A549 (cell line): ENCODE measurements around the gene VPS45. TPM values are rescaled to one million over a fixed set of nuclear protein-coding genes. Genes with fewer than 3 reads are reported as not detected.

Source experiments
- ATAC-seq, 2 experiments: fragments of 200-7000 bp in 1 of 2; fragments of >200 bp in 1 of 2; cut with Nextera tagmentation in 1 of 2; cut with Tn5 transposase in 1 of 2; 3 replicates each; pipeline versions ENCODE4 v1.8.0 to v1.9.1; 2018 to 2020; ENCODE audit warnings: mild to moderate bottlenecking in 1 of 2, moderate library complexity in 1 of 2
- CTCF ChIA-PET: fragments of 300-600 bp; sonication (Branson Sonifier 250); formaldehyde crosslinking; extraction: SDS; loops from one replicate; lab custom pipeline; 2021; ENCODE audit warnings: antibody characterized with exemption, inconsistent platforms; lab: Yijun Ruan, JAX
- POLR2A ChIA-PET: fragments of 350-600 bp; formaldehyde crosslinking; extraction: SDS; loops from one replicate; lab custom pipeline; 2021; ENCODE audit warnings: antibody characterized with exemption, inconsistent platforms; lab: Yijun Ruan, JAX
- DNase-seq, 2 experiments: peaks; one replicate each; pipeline versions ENCODE4 v3.0.0 to v3.0.0-alpha.2; 2011 to 2016; ENCODE audit warnings: low read depth in 1 of 2, low spot score in 1 of 2
- FAIRE-seq: peaks from 2 replicates; lab custom pipeline; 2011; peaks lifted over from hg19 to GRCh38; lab: Jason Lieb, UNC
- H3K27ac ChIP-seq, 2 experiments: fragments of >200 bp; sonication (Bioruptor Twin); formaldehyde crosslinking; 3 replicates each; pipeline ENCODE4 v1.5.1; 2016 to 2017
- H3K4me1 ChIP-seq: fragments of >200 bp; sonication (Bioruptor Twin); formaldehyde crosslinking; 3 replicates; pipeline ENCODE4 v1.6.1; 2016
- H3K4me2 ChIP-seq: fragments of >200 bp; sonication (Bioruptor Twin); formaldehyde crosslinking; 3 replicates; pipeline ENCODE4 v1.6.1; 2016
- H3K4me3 ChIP-seq: fragments of >200 bp; sonication (Bioruptor Twin); formaldehyde crosslinking; 3 replicates; pipeline ENCODE4 v1.5.1; 2016
- H3K9me3 ChIP-seq: fragments of >200 bp; sonication (Bioruptor Twin); formaldehyde crosslinking; 3 replicates; pipeline ENCODE4 v1.6.1; 2016
- BHLHE40 ChIP-seq: IDR thresholded peaks from 2 replicates; pipeline ENCODE4 v1.6.1; 2012; ENCODE audit warnings: low read depth, low read length, inconsistent platforms
- CTCF ChIP-seq: fragments of >200 bp; sonication (Bioruptor Twin); formaldehyde crosslinking; IDR thresholded peaks from 3 replicates; pipeline ENCODE4 v1.5.1; 2016
- EHF ChIP-seq: fragments of 250-450 bp; sonication (Bioruptor Pico); IDR thresholded peaks from 2 replicates; pipeline ENCODE4 v1.5.0; 2020; ENCODE audit warnings: mild to moderate bottlenecking
- ELK1 ChIP-seq: fragments of 150-350 bp; IDR thresholded peaks from 2 replicates; pipeline ENCODE4 v1.6.1; 2014; ENCODE audit warnings: low read depth, mild to moderate bottlenecking, low read length
- FOSL2 ChIP-seq, 2 experiments: fragments of 450-650 bp in 1 of 2; fragments of >200 bp in 1 of 2; sonication (Bioruptor Twin) in 1 of 2; formaldehyde crosslinking; IDR thresholded peaks; 2 replicates each; pipeline versions ENCODE4 v1.5.0 to v1.6.1; 2016 to 2020; ENCODE audit warnings: mild to moderate bottlenecking in 1 of 2, moderate library complexity in 1 of 2
- GATA3 ChIP-seq: IDR thresholded peaks from 2 replicates; pipeline ENCODE4 v1.6.1; 2012; ENCODE audit warnings: borderline replicate concordance
- HDAC2 ChIP-seq: fragments of 200-600 bp; sonication (generic); IDR thresholded peaks from 2 replicates; pipeline ENCODE4 v1.6.1; 2016
- HOXB13 ChIP-seq: fragments of 250-450 bp; sonication (Bioruptor Pico); IDR thresholded peaks from 2 replicates; pipeline ENCODE4 v1.5.0; 2020; ENCODE audit warnings: low read depth, mild to moderate bottlenecking, moderate library complexity
- HOXB5 ChIP-seq: fragments of 250-450 bp; sonication (Bioruptor Pico); IDR thresholded peaks from 2 replicates; pipeline ENCODE4 v1.5.0; 2020; ENCODE audit warnings: mild to moderate bottlenecking, moderate library complexity
- JUN ChIP-seq, 2 experiments: fragments of >200 bp; sonication (Bioruptor Twin); formaldehyde crosslinking; IDR thresholded peaks; 2 replicates in 1 of 2; 3 replicates in 1 of 2; pipeline ENCODE4 v1.6.1; 2016 to 2017
- KDM1A ChIP-seq: fragments of 200-600 bp; sonication (generic); IDR thresholded peaks from 2 replicates; pipeline ENCODE4 v1.6.1; 2016; ENCODE audit warnings: low read depth, mild to moderate bottlenecking
- MAX ChIP-seq: IDR thresholded peaks from 2 replicates; pipeline ENCODE4 v1.6.1; 2012
- MYC ChIP-seq: IDR thresholded peaks from 2 replicates; pipeline ENCODE4 v1.6.1; 2012; ENCODE audit warnings: mild to moderate bottlenecking, inconsistent platforms, low read length, improper control_type of control experiment, borderline replicate concordance
- NFE2L2 ChIP-seq: fragments of 150-350 bp; conservative IDR thresholded peaks from 2 replicates; pipeline ENCODE4 v1.6.1; 2014; ENCODE audit warnings: low read length
- NPAS2 ChIP-seq: fragments of 250-450 bp; sonication (Bioruptor Pico); IDR thresholded peaks from 2 replicates; pipeline ENCODE4 v1.8.0; 2022; ENCODE audit warnings: mild to moderate bottlenecking, moderate library complexity, borderline replicate concordance
- NR3C1 ChIP-seq: fragments of >200 bp; sonication (Bioruptor Twin); formaldehyde crosslinking; IDR thresholded peaks from 3 replicates; pipeline ENCODE4 v1.6.1; 2017
- PBX3 ChIP-seq: IDR thresholded peaks from 2 replicates; pipeline ENCODE4 v1.6.1; 2012
- POLR2A ChIP-seq: IDR thresholded peaks from 2 replicates; pipeline ENCODE4 v1.6.1; 2012; ENCODE audit warnings: mild to moderate bottlenecking, low read length
- RAD21 ChIP-seq, 2 experiments: fragments of >200 bp in 1 of 2; sonication (Bioruptor Twin) in 1 of 2; formaldehyde crosslinking in 1 of 2; IDR thresholded peaks in 1 of 2; conservative IDR thresholded peaks in 1 of 2; 2 replicates in 1 of 2; 3 replicates in 1 of 2; pipeline ENCODE4 v1.6.1; 2012 to 2018; ENCODE audit warnings: inconsistent platforms in 1 of 2
- RARB ChIP-seq: fragments of 250-450 bp; sonication (Bioruptor Pico); IDR thresholded peaks from 2 replicates; pipeline ENCODE4 v1.8.0; 2021; ENCODE audit warnings: mild to moderate bottlenecking, moderate library complexity
- RCOR1 ChIP-seq: fragments of 150-350 bp; IDR thresholded peaks from 2 replicates; pipeline ENCODE4 v1.6.1; 2014; ENCODE audit warnings: antibody characterized with exemption, low read length, low read depth
- RNF2 ChIP-seq: fragments of 200-600 bp; sonication (generic); IDR thresholded peaks from 2 replicates; pipeline ENCODE4 v1.6.1; 2016; ENCODE audit warnings: low read depth, mild to moderate bottlenecking, antibody characterized with exemption, moderate library complexity, borderline replicate concordance
- TFCP2L1 ChIP-seq: fragments of 250-450 bp; sonication (Bioruptor Pico); IDR thresholded peaks from 2 replicates; pipeline ENCODE4 v1.5.0; 2021; ENCODE audit warnings: mild to moderate bottlenecking
- USF2 ChIP-seq: fragments of 450-650 bp; IDR thresholded peaks from 2 replicates; pipeline ENCODE4 v1.6.1; 2014; ENCODE audit warnings: antibody characterized with exemption
- ZFP36 ChIP-seq: fragments of 450-650 bp; IDR thresholded peaks from 2 replicates; pipeline ENCODE4 v1.6.1; 2014; ENCODE audit warnings: borderline replicate concordance; ENCODE audit not compliant: partially characterized antibody
- WGBS: methylation state at CpG from one replicate; pipeline ENCODE4 v1.1.6; 2017; ENCODE audit errors: missing lambda C conversion rate; 5-methylcytosine and 5-hydroxymethylcytosine counted together
- polyA plus RNA-seq, 4 experiments: library from polyadenylated mRNA; depleted of rRNA in 3 of 4; stranded (reverse); fragments of >200 nt; fragmentation: RNase III in 1 of 4; extraction: RNeasy Plus Mini Kit Qiagen cat#74134 plus additional on column Dnase treatment in 1 of 4; gene quantifications; 2 replicates in 3 of 4; 3 replicates in 1 of 4; pipeline ENCODE4 v1.2.3, GENCODE V29; 2011 to 2017

VPS45 gene
- polyA plus RNA-seq, 2 of the 4 experiments (the other 2 are of a cell fraction): 22.1 to 49.7 TPM

GRCh38 chr1:150093805-150094204 is 26.2 kb downstream of the VPS45 start:
- no peak overlapping the region for H3K27ac ChIP-seq
- ChIA-PET CTCF (interaction anchor here (0.8 kb wide), 1 partner anchor 84 kb away, joined by 3 read pairs; no protein-coding TSS in a partner anchor), POLR2A (no interaction called here)
- no peak for FAIRE-seq
- 85% methylated on average over 1 of the region's 1 CpG for WGBS
- no peak for ATAC-seq
- H3K4me3 ChIP-seq: no peak overlapping the region
- DNase-seq: no peak
- TF ChIP-seq HDAC2 (no peak), USF2 (no peak), POLR2A (no peak), RNF2 (no peak), BHLHE40 (no peak), KDM1A (no peak), NR3C1 (no peak), ZFP36 (no peak), RCOR1 (no peak)
- H3K4me2 ChIP-seq: no peak overlapping the region
- no peaks in the 10 kb centered on the region for H3K4me1 ChIP-seq
- H3K9me3 ChIP-seq: no peaks in the 10 kb centered on the region

GRCh38 chr1:150094734-150095265 is 27.2 kb downstream of the VPS45 start:
- DNase-seq (no peak), ATAC-seq (no peak), FAIRE-seq (no peak)
- CTCF ChIA-PET: interaction anchor here (0.7 to 1.6 kb wide), 3 partner anchors 19 to 93 kb away, joined by 3 to 8 read pairs (median 5); no protein-coding TSS in a partner anchor
- Histone ChIP-seq H3K4me3 (no peak overlapping the region), H3K4me2 (no peak overlapping the region), H3K9me3 (no peaks in the 10 kb centered on the region), H3K4me1 (no peaks in the 10 kb centered on the region), H3K27ac (no peak overlapping the region)
- WGBS: 94% methylated on average over 3 of the region's 3 CpGs
- POLR2A ChIA-PET: no interaction called here
- no peak for TF ChIP-seq NFE2L2
- no peak for TF ChIP-seq ELK1
- no peak for TF ChIP-seq MAX
- no peak for TF ChIP-seq EHF (CRISPR knock-in tag)
- no peak for TF ChIP-seq MYC

- Histone ChIP-seq H3K4me1 (no peaks in the 10 kb centered on the region), H3K4me2 (no peak overlapping the region), H3K4me3 (no peak overlapping the region), H3K27ac (no peak overlapping the region), H3K9me3 (no peaks in the 10 kb centered on the region)
- no peak for FAIRE-seq
- ATAC-seq: no peak
- TF ChIP-seq NFE2L2 (no peak), TFCP2L1 (CRISPR knock-in tag) (no peak), GATA3 (no peak), FOSL2 (IDR thresholded peaks at IDR 0.05) (no peak), FOSL2 (CRISPR knock-in tag; IDR thresholded peaks at IDR 0.05) (no peak), RCOR1 (no peak), POLR2A (no peak), JUN (IDR thresholded peaks at IDR 0.05) (no peak), RARB (no peak), NR3C1 (no peak)
- ChIA-PET POLR2A (no interaction called here), CTCF (interaction anchor here (0.8 to 1.4 kb wide), 3 partner anchors 11 to 141 kb away, joined by 3 to 4 read pairs (median 4); no protein-coding TSS in a partner anchor)
- 68% methylated on average over 1 of the region's 1 CpG for WGBS
- DNase-seq: no peak
Observed at GRCh38 chr1:150102986-150103385, 35.4 kb downstream of the VPS45 start.

- CTCF ChIA-PET: no interaction called here
- no peak for FAIRE-seq
- TF ChIP-seq HOXB5 (no peak), HOXB13 (CRISPR knock-in tag) (no peak), PBX3 (no peak), MAX (no peak), FOSL2 (IDR thresholded peaks at IDR 0.05) (no peak), FOSL2 (CRISPR knock-in tag; IDR thresholded peaks at IDR 0.05) (no peak), GATA3 (no peak), CTCF (no peak), JUN (IDR thresholded peaks at IDR 0.05) (no peak), NR3C1 (no peak), TFCP2L1 (CRISPR knock-in tag) (no peak), NPAS2 (CRISPR knock-in tag) (no peak), RAD21 (conservative IDR thresholded peaks at IDR 0.05 in 1 of 2, IDR thresholded peaks at IDR 0.05 in 1 of 2) (no peak)
Observed at GRCh38 chr1:150106341-150106740, 38.8 kb downstream of the VPS45 start.

More at GRCh38 chr1:150106341-150106740, 38.8 kb downstream of the VPS45 start:
- Histone ChIP-seq H3K4me1 (no peaks in the 10 kb centered on the region), H3K4me3 (no peak overlapping the region), H3K9me3 (no peaks in the 10 kb centered on the region), H3K27ac (no peak overlapping the region), H3K4me2 (no peak overlapping the region)
- DNase-seq (no peak), ATAC-seq (no peak)
- POLR2A ChIA-PET: no interaction called here
- 94% methylated on average over 7 of the region's 7 CpGs for WGBS
